GM18861 (cell line): ENCODE measurements around the gene TMEM190.
"Not testable (repeated sequence)": the region's sequence is repeated elsewhere in the genome, so short reads cannot be mapped to it uniquely, and the experiment has no call there.

Source experiments
- ATAC-seq: cut with Tn5 transposase; IDR thresholded peaks from one replicate; pipeline ENCODE4 v1.9.1; 2021; ENCODE audit not compliant: unreplicated experiment

TMEM190 gene

DNA sequence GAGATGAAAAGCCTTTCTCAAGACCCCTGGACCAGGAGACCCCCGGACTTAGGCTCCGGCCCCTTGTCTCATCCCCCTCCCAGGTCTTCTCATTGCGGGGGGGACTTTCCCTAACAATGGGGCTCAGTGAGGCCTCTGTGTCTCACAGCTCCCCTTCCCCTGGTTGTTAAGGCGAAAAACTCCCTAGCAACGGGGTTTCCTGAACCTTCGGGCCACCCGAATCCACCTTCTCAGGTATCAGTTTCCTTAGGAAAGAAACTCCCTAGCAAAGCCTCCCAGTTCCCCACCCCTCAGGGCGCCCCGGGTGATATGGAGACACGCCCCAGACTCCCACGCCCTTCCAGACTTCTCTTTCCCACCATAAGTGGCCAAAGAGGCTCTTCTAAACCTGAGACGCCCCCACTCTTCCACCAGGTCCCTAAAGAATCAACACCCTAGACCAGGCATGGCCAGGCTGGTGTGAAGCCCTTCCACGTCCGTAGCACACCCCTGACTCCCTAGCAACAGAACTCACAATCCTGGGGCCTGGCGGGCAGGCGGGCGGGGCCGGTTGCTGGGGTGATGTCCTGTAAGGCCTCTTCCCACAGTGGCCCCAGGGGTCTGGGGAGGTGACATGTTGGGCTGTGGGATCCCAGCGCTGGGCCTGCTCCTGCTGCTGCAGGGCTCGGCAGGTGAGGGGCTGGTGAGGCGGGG, at the start of gene TMEM190:
Gene TMEM190 (plus strand): TSS at position 586 of the 693 bp plus-strand sequence. CDS start 28 bp downstream, at position 614.
- no peak for ATAC-seq

DNA sequence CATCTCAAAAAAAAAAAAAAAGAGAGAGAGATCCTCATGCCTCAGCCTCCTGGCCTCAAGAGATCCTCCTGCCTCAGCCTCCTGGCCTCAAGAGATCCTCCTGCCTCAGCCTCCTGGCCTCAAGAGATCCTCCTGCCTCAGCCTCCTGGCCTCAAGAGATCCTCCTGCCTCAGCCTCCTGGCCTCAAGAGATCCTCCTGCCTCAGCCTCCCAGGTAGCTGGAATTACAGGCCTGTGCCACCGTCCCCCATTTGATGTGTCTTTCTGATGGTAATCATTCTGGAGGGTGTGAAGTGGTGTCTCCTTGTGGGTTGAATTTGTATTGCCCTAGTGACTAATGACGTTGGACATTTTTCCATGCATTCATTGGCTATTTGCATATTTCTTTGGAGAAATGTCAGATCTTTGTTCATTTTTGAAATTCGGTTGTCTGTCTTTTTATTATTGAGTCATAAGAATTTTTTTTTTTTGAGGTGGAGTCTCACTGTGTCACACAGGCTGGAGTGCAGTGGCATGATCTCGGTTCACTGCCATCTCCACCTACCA, 47.8 kb upstream of the TMEM190 start:
- not testable (repeated sequence) for ATAC-seq

DNA sequence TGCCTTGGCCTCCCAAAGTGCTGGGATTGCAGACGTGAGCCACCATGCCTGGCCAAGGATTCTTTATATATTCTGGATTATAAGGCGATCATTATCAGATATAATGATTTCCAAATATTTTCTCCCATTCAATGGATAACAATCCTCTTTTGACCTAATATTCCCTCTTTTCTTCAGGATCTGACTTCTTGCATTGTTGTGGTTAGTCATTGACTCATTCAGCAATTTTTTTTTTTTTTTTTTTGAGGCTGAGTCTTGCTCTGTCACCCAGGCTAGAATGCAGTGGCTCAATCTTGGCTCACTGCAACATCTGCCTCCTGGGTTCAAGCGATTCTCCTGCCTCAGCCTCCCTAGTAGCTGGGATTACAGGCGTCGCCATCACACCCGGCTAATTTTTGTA, 46.8 kb upstream of the TMEM190 start:
- ATAC-seq, result not testable (repeated sequence)

DNA sequence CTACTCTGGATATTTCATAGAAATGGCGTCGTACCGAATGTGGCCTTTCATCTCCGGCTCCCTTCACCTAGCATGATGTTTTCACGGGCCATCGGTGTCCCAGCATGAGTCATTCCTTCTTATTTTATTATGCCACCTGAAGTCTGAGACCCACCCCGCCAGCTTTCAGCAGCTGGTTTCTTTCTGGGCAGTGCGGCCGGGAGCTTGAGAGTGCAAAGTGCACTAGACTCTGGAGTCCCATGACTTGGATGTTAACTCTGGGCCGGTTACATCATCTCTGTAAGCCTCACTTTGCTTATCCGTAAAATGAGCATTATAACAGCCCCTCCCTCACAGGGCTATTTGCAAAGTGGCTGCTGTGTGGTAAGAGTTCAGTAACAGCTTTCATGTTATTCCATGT, 42.8 kb upstream of the TMEM190 start:
- no peak for ATAC-seq

DNA sequence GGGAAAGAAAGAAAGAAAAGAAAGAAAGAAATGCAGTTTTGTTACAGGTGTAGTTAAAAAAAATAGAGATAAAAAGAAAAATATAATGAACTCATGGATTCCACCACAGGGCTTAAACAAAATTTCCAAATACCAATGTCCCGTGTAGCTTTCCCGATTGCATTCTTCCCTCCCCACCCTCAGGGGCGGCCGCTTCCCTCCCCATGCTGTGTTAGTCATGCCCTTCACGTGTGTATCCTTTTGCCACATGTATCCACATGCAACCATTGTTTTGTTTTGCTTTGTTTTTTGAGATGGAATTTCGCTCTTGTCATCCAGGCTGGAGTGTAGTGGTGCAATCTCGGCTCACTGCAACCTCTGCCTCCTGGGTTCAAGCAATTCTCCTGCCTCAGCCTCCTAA, 40.5 kb upstream of the TMEM190 start:
- no peak for ATAC-seq

DNA sequence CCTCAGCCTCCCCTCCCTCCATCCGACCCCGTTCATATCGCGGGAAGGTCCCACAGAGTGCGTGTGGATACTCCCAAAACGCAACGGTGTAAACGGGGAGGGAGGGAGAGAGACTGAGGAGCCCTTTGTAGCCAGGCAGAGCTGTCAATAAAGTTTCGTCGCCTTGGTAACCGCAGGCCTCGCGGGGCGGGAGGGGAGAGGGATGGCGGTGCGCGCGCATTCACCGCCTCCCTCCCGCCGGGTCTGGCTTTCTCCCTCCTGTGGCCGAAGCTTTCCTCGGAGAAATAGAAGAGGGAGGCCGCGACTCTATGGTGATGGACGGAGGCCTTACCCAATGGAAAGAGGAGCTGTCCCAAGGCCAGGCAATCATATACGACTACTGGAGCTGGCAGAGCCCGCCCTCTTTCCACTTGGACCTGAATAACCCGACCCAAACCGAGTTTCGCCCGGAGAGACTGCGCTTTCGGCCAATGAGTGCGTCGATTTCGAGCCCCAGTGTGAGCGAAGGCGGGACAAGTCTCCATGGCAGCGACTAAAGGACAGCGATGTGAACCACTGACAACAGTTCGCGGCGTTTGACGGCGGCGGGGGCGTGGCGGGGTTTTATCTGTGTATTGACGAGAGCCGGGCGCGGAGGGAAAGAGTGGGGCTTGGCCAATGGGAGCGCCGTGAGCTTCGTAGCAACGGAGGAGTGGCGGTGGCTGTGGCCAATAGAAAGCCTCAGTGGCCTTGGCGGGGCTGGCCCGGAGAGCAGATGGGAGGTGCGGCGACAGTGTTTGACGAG, 37.3 kb upstream of the TMEM190 start, which contains the start of gene KMT5C:
Gene KMT5C (plus strand): TSS at position 772 of the 784 bp plus-strand sequence. CDS start 2,061 bp downstream, outside the sequence.
- ATAC-seq, result peak; percentile 82

DNA sequence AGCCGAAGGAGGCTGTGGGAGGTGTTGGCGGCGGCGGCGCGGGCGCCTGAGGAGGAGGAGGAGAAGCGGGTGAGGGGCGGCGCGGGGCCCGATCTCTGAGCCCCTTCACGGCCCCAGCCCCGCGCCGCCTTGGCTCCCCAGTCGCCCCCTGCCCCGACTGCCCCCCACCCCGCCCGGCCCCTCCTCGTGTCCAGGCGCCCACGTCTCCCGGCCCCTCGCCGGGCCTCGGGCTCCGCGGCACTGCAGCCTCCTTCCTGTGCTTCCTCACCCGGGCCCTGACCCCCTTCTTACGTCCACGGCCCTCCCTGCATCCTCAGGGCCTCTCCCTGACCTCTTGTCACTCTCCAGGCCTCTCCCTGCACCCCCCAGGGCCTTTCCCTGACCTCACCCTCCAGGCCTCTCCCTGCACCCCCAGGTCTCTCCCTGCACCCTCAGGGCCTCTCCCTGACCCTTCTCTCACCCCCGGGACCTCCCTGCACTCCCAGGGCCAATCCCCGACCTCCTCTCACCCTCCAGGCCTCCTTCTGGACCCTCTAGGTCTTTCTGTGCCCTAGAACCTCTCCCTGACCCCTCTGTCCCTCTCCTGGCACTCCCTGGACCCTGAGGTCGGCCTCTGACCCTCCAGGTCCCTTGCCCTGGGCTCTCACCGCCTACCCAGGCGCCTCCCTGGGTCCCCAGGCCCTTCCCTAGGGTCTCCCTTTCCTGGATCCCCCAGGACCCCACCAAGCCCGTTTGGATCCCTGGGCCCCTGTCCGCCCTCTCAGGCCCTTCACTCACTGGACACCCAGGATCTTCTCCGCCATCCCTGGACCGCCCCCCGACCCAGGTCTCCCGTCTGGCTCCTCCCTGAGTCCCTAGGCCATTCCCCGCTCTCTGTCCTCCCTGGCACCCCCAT, 36.5 kb upstream of the TMEM190 start:
- no peak for ATAC-seq

DNA sequence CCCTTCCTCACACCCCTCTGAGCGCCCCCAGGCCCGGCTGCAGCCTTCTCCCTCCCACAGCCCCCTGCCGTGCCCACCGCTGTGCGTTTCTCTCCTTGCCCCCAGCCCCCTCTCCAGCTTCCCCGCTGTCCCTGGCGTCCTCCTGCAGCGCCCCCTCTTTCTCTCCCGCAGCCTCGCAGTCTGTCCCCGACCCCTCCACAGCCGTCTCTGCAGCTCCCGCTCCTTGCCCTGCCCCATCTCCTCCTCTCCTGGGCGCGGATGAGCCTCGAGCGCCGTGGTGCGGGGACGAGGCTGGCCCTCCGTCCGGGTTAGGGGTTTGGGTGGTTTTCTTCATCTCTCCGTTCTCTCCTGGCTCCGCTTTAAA, 35.9 kb upstream of the TMEM190 start:
- no peak for ATAC-seq

DNA sequence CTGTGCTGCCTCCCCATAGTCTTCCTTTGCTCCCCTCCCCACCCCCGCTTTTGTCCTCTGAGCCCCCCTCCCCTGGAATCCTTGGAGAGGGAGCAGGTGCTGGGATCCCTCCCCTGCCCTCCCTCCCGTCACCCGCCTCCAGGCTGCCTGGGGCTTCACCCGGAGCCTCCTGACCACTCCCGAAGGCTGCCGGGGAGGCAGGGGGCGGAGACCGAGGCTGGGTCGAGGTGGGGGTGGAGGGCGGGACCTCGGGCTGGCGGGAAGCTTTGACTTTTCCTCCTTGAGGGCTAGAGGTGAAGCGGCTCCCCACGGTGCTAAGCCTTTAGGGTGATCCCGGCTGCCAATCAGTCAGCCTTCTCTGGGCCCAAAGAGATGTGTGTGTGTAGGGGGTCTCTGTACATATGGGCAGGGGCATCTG, 35.4 kb upstream of the TMEM190 start:
- no peak for ATAC-seq

DNA sequence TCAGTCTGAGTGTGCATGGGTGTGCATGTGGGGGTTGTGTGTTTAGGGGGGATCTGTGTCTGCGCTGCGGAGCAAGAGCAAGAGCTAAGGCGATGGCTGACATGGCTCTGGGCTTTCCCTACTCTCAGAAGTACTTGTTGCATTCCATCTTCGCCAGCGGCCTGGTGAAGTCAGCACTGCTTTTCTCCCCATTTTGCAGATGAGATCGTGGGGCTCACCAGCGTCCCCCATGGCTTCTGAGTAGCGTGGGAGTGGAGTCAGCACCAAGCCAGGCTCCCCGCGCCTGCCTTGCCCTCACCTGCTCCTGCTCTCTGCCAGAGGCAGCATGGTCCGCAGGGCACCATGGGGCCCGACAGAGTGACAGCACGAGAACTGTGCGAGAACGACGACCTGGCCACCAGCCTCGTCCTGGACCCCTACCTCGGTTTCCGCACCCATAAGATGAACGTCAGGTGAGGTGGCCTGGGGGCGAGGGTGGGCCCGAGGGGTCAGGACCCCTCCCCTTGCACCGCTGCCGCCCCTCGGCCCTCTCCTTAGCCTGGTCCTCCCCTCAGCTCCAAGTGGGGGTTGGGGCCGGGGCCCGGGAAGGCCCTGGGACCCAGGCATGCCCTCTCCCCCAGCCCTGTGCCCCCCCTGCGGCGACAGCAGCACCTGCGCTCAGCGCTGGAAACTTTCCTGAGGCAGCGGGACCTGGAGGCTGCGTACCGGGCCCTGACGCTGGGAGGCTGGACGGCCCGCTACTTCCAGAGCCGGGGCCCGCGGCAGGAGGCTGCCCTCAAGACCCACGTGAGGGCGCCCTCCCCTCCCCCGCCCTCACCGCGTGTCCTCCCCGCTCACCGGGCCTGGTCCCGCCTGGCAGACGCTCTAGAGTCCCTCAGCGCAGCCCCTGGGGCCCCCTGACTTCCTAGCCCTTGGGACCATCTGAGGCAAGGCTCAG, 34.8 kb upstream of the TMEM190 start:
- no peak for ATAC-seq

DNA sequence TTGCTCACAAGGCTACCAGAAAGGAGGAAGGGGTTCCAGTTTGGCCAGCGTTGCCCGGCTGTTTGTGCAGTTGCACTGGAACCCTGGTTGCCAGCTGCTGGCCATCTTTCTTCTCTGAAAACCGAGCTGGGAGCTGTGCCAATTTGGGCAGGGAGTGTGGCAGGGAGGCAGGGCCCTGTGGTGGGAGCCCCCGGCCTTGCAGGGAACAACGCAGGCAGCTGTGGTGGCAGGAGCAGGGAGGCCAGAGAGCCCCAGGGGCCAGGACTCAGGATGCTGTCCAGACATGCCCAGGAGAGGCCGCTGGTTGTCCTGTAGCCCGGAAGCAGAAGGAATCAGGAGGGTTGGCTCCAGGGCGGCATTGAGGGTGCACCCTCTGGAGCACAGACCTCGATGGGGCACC, 32.2 kb upstream of the TMEM190 start:
- no peak for ATAC-seq

DNA sequence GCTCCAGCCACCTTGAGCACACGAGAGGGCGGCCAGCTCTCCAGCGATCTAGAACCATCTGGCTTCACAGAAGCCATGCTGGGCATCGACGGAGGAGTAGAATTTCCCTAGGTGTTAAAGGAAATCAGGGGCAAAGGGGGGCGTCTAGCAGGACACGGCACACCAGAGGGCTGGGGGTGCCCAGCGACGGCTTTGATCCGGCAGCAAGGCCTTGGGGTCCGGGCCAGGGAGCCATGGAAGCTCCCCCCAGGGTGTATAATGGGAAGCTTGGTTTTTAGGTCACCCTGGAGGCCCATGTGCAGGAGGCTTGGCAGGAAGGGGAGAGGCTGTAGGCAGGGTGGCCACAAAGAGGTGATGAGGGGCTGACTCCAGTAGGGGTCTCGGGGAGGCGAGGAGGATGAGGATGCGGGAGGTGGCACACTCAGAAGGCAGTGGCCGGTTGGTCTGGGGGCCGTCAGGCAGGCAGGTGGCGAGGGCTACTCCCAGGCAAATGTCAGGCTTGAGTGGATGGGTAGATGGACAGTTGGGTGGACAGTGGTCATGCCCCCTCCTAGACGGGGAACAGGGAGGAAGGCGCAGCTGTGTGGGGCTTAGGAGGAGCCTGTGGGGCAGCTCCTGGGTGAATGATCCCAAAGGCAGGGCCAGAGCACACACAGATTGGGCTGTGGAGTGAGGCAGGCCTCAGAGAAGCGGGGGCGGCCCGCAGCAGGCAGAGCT, 31.4 kb upstream of the TMEM190 start:
- no peak for ATAC-seq

DNA sequence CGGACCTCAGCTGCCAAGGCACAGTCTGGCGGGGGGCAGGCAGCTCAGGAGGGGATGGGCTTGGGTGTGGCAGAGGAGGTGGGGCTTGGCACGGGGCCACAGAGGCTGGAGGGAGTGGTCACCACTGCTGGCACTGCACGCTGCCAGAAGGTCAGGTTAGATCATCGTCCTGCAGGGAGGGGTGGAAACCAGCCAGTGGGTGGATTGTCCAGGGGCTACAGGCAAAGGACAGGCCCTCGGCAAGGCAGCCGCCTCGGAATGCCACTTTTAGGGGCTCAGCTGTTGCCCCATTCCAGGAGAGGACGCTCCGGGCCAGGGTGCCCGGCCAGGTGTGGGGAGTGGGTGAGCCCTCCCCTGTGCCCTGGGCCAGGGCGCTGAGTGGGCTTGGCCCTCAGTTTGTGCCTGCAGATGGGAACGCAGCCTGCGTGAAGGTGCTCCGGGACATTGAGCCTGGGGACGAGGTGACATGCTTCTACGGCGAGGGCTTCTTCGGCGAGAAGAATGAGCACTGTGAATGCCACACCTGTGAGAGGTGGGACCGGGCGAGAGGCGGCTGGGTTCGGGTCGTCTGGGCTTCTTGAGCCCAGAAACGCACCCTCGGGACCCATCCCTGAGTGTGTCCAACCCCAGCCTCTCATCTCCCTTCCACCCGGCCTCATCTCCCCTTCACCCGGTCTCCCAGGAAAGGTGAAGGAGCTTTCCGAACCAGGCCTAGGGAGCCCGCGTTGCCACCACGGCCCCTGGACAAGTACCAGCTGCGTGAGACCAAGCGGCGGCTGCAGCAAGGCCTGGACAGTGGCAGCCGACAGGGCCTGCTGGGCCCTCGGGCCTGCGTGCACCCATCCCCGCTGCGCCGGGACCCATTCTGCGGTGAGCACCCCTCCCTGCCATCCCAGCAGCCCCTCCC, 30.6 kb upstream of the TMEM190 start:
- ATAC-seq, result no peak

DNA sequence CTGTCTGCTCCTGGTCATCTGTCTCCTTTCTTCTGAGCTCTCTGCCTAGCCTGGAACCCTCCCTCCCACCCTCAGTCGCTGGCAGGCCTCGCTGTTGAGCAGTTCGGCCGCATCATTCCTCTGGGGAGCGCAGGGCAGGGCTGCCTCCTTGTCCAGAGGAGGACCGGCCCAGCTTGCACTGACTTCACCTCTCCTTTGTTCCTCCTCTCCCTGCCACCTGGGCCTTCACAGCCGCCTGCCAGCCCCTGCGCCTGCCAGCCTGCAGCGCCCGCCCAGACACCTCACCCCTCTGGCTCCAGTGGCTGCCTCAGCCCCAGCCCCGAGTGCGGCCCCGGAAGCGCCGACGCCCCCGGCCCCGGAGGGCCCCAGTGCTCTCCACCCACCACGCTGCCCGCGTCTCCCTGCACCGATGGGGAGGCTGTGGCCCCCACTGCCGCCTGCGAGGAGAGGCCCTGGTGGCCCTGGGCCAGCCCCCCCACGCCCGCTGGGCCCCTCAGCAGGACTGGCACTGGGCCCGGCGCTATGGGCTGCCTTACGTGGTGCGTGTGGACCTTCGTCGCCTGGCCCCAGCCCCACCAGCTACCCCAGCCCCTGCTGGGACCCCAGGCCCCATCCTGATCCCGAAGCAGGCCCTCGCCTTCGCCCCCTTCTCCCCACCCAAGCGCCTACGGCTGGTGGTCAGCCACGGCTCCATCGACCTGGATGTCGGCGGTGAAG, 29.7 kb upstream of the TMEM190 start:
- no peak for ATAC-seq

DNA sequence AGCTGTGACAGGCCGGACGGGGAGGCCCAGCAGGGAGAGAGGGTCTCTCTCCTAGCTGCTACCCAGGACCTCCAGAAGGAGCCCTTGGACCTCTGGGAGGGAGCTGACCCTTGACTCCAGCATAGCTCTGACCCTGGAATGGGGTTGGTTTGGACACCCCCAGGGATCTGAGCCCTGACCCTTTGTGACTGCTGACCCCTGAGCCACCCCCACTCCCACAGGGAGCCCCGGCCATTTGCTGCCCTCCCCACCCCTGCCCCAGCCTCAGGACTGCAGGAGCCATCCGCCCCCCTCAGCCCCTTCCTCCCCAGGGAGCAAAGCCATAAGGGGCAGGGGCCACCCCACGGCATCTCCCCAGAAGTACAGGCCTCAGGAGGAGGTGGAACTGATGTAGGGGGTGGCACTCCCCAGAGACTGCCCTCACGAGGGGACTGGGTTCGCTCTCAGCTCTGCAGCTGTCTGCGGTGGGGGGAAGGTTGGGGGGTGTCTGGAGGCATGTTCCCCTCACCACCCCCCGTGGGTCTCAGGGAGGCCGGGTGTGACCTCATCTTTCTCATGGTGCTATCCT, 29.1 kb upstream of the TMEM190 start:
- ATAC-seq, result no peak

DNA sequence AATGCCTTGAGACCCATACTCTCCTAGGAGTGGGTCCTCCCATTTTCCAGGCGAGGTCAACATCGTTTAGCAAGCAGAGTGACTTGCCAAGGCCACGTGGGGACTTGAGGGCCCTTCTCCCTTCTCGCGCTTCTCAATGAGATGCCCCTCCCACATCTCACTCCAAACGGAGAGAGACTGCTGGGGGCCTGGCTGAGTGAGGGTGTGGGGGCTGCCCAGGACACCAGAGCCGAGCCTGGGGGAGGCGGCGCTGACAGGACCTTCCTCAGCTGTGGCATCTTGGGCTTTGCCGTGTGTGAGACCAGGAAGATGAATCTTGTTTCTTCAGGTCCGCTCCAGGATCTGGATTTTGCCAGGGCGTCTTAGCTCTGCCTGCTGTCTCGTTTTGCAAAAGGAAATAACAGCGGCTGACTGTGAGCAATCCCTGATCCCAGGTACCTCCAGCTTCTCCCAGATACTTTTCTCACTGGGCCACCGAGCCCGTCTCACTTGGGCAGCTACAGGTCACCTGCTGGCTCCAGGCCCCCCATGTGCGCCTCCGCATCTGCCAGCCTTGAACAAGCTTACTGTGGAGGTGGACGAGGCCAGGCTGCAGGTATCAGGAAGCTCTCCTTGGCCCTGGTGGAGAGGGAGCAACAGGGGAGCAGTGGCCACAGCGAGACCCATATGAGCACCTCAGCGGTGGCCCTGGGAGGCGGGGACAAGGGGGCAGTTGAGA, 28.1 kb upstream of the TMEM190 start:
- no peak for ATAC-seq
